Hepatocyte (in vitro differentiated cells): Measurements from ENCODE around the gene RANBP17.

Experiments used
- CTCF ChIP-seq: fragments of 200-600 bp; sonication (generic); IDR thresholded peaks from 2 replicates; pipeline ENCODE4 v1.5.1; 2016; ENCODE audit warnings: antibody characterized with exemption, mild to moderate bottlenecking; ENCODE audit not compliant: poor library complexity
- EZH2 ChIP-seq: fragments of 200-600 bp; sonication (generic); IDR thresholded peaks from 2 replicates; pipeline ENCODE4 v1.6.1; 2016; ENCODE audit warnings: antibody characterized with exemption, mild to moderate bottlenecking, borderline replicate concordance

DNA sequence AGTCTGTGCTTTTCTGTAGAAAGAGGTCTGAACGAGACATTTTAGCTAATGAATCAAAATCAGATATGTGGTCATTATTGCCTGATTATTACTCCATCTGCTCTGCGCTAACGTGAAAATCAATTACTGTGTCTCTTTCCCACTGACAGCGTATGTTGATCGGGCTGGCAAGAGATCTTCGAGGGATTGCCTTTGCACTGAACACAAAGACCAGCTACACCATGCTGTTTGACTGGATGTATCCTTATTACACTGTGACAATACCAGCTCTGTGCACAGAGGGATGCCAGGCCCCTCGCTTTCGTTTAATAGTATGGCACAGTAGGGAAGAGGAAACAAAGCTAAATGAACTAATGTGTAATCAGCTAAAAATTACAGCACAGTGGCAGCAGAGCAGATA, 343.6 kb downstream of the RANBP17 start:
- no peak for TF ChIP-seq CTCF
- no peak for TF ChIP-seq EZH2
